ENCODE data around the gene JADE1. TPM values are rescaled to one million over a fixed set of nuclear protein-coding genes. Genes with fewer than 3 reads are reported as not detected.

The JADE1 gene
- total RNA-seq, 4 donors from 2014 or later = 7.8 to 15.9 (median 13.9) TPM

- no peak overlapping the region for H3K4me3 ChIP-seq
- no peaks in the 10 kb centered on the region for H3K4me1 ChIP-seq
- 84 to 100% methylated on average over 2 to 4 of the region's 4 CpGs for WGBS, 2 donors (ENCODE audit: low coverage in 1 of 2)
- no peak for TF ChIP-seq POLR2A (IDR thresholded peaks at IDR 0.05)
- no peak for TF ChIP-seq EP300 (IDR thresholded peaks at IDR 0.05; ENCODE audit: low read depth)
- TF ChIP-seq CTCF (IDR thresholded peaks at IDR 0.05) = no peak
- TF ChIP-seq POLR2AphosphoS5 (IDR thresholded peaks at IDR 0.05) = no peak
- DNase-seq = no peak
- H3K27ac ChIP-seq = no peak overlapping the region
- H3K27me3 ChIP-seq = no peaks in the 10 kb centered on the region
- intact Hi-C loops (cut with DNase I; ENCODE audit: low total_unique reads) = no loop called here
- H3K36me3 ChIP-seq = peaks cover 0 to 45% (median 9%) of the 10 kb centered on the region in 4 donors
- in situ Hi-C loops (cut with MboI; ENCODE audit: low pct_ligation_motif_present in 1 of 4, low pct_unique_long_range_greater_than_20kb in 1 of 4, low sequenced_read_pairs in 3 of 4) = no loop called here
- H3K9me3 ChIP-seq = no peaks in the 10 kb centered on the region
Observed at GRCh38 chr4:128846063-128846462, 36.6 kb downstream of the JADE1 start.

- 86 to 100% methylated on average over 5 to 7 of the region's 7 CpGs for WGBS, 2 donors (ENCODE audit: low coverage in 1 of 2)
- Histone ChIP-seq H3K9me3 (no peaks in the 10 kb centered on the region), H3K36me3 (peaks cover 0 to 52% (median 13%) of the 10 kb centered on the region in 4 donors), H3K4me1 (no peaks in the 10 kb centered on the region), H3K27me3 (no peaks in the 10 kb centered on the region), H3K27ac (no peak overlapping the region), H3K4me3 (no peak overlapping the region)
- no peak for DNase-seq
- TF ChIP-seq CTCF (IDR thresholded peaks at IDR 0.05) (no peak), EP300 (IDR thresholded peaks at IDR 0.05; ENCODE audit: low read depth) (no peak), POLR2A (IDR thresholded peaks at IDR 0.05) (no peak), POLR2AphosphoS5 (IDR thresholded peaks at IDR 0.05) (no peak)
- in situ Hi-C loops (cut with MboI; ENCODE audit: low pct_ligation_motif_present in 1 of 4, low pct_unique_long_range_greater_than_20kb in 1 of 4, low sequenced_read_pairs in 3 of 4) (no loop called here), intact Hi-C loops (cut with DNase I; ENCODE audit: low total_unique reads) (no loop called here)
Observed at GRCh38 chr4:128847082-128847724, 37.7 kb downstream of the JADE1 start.

GRCh38 chr4:128848461-128848860, 39.0 kb downstream of the JADE1 start:
- TF ChIP-seq EP300 (IDR thresholded peaks at IDR 0.05; ENCODE audit: low read depth) (no peak), CTCF (IDR thresholded peaks at IDR 0.05) (no peak), POLR2A (IDR thresholded peaks at IDR 0.05) (no peak)
- no peaks in the 10 kb centered on the region for H3K4me1 ChIP-seq
- intact Hi-C loops (cut with DNase I; ENCODE audit: low total_unique reads) (no loop called here), in situ Hi-C loops (cut with MboI; ENCODE audit: low pct_ligation_motif_present in 1 of 4, low pct_unique_long_range_greater_than_20kb in 1 of 4, low sequenced_read_pairs in 3 of 4) (no loop called here)
- no peak overlapping the region for H3K27ac ChIP-seq
- H3K36me3 ChIP-seq = peaks cover 0 to 55% (median 17%) of the 10 kb centered on the region in 4 donors
- H3K27me3 ChIP-seq = no peaks in the 10 kb centered on the region
- WGBS, 2 donors (ENCODE audit: low coverage in 1 of 2) = 98 to 100% methylated on average over 1 to 3 of the region's 3 CpGs
- H3K4me3 ChIP-seq = no peak overlapping the region
- no peak for DNase-seq
- no peaks in the 10 kb centered on the region for H3K9me3 ChIP-seq

- WGBS, 2 donors (ENCODE audit: low coverage in 1 of 2) = 97% methylated on average over 4 of the region's 4 CpGs; no CpG with 5 or more reads in 1 of the 2 donors
- H3K4me1 ChIP-seq = no peaks in the 10 kb centered on the region
- no peak overlapping the region for H3K4me3 ChIP-seq
- in situ Hi-C loops (cut with MboI; ENCODE audit: low pct_ligation_motif_present in 1 of 4, low pct_unique_long_range_greater_than_20kb in 1 of 4, low sequenced_read_pairs in 3 of 4) (no loop called here), intact Hi-C loops (cut with DNase I; ENCODE audit: low total_unique reads) (no loop called here)
- H3K27me3 ChIP-seq = no peaks in the 10 kb centered on the region
- H3K36me3 ChIP-seq = peaks cover 0 to 50% (median 17%) of the 10 kb centered on the region in 4 donors
- TF ChIP-seq EP300 (IDR thresholded peaks at IDR 0.05; ENCODE audit: low read depth) (no peak), POLR2A (IDR thresholded peaks at IDR 0.05) (no peak), CTCF (IDR thresholded peaks at IDR 0.05) (no peak), POLR2AphosphoS5 (IDR thresholded peaks at IDR 0.05) (no peak)
- no peak overlapping the region for H3K27ac ChIP-seq
- H3K9me3 ChIP-seq = no peaks in the 10 kb centered on the region
- no peak for DNase-seq
Observed at GRCh38 chr4:128850252-128850651, 40.8 kb downstream of the JADE1 start.
